Measurements from ENCODE around the gene TCL1B.

GRCh38 chr14:95683793-95684192 lies 2.4 kb upstream of the TCL1B start:
- TF ChIP-seq CSDC2 (CRISPR knock-in tag; IDR thresholded peaks at IDR 0.05) (no peak), TSHZ2 (CRISPR knock-in tag; IDR thresholded peaks at IDR 0.05) (no peak), TOX (CRISPR knock-in tag; IDR thresholded peaks at IDR 0.05; ENCODE audit: borderline replicate concordance) (no peak)
- TF ChIP-seq, protein P1, sequence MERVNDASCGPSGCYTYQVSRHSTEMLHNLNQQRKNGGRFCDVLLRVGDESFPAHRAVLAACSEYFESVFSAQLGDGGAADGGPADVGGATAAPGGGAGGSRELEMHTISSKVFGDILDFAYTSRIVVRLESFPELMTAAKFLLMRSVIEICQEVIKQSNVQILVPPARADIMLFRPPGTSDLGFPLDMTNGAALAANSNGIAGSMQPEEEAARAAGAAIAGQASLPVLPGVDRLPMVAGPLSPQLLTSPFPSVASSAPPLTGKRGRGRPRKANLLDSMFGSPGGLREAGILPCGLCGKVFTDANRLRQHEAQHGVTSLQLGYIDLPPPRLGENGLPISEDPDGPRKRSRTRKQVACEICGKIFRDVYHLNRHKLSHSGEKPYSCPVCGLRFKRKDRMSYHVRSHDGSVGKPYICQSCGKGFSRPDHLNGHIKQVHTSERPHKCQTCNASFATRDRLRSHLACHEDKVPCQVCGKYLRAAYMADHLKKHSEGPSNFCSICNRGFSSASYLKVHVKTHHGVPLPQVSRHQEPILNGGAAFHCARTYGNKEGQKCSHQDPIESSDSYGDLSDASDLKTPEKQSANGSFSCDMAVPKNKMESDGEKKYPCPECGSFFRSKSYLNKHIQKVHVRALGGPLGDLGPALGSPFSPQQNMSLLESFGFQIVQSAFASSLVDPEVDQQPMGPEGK (CRISPR knock-in tag; IDR thresholded peaks at IDR 0.05; ENCODE audit: borderline replicate concordance), result no peak

Data from SK-N-SH treated with all-trans-retinoic acid at 6 μM for 48 hours (cell line).